Transverse colon (tissue), 4 donors: Measurements from ENCODE around the gene RCL1. TPM values are rescaled to one million over a fixed set of nuclear protein-coding genes. Genes with fewer than 3 reads are reported as not detected.

Experiments
- DNase-seq: peaks from one replicate; pipeline ENCODE4 v3.0.0-alpha.2; 2019
- H3K27ac ChIP-seq, 4 donors: fragments of 200-600 bp; sonication (generic); 2 replicates each; pipeline ENCODE4 v1.5.1; 2016 to 2018; ENCODE audit warnings: inconsistent platforms in 4 of 4
- H3K27me3 ChIP-seq: fragments of 200-600 bp; sonication (generic); 2 replicates; pipeline ENCODE4 v1.5.1; 2017; ENCODE audit warnings: inconsistent platforms
- H3K36me3 ChIP-seq, 4 donors: fragments of 200-600 bp; sonication (generic); 2 replicates each; pipeline ENCODE4 v1.5.1; 2017 to 2019; ENCODE audit warnings: inconsistent platforms in 4 of 4
- H3K4me1 ChIP-seq, 4 donors: fragments of 200-600 bp; sonication (generic); 2 replicates each; pipeline ENCODE4 v1.5.1; 2017 to 2020; ENCODE audit warnings: inconsistent platforms in 4 of 4
- H3K4me3 ChIP-seq, 4 donors: fragments of 200-600 bp; sonication (generic); 1 replicate in 1 of 4; 2 replicates in 3 of 4; pipeline versions ENCODE4 v1.5.1 to v1.6.1; 2017 to 2019; ENCODE audit warnings: inconsistent platforms in 4 of 4
- H3K9me3 ChIP-seq, 2 donors: fragments of 200-600 bp; sonication (generic); 2 replicates each; pipeline ENCODE4 v1.5.1; 2017 to 2019; ENCODE audit warnings: inconsistent platforms in 2 of 2
- CTCF ChIP-seq, 5 experiments: fragments of 200-600 bp in 3 of 5; fragments of 450-650 bp in 2 of 5; sonication (generic) in 3 of 5; IDR thresholded peaks; 1 replicate in 2 of 5; 2 replicates in 3 of 5; pipeline ENCODE4 v1.5.1; 2016 to 2017; ENCODE audit warnings: antibody characterized with exemption in 5 of 5, inconsistent platforms in 3 of 5, mild to moderate bottlenecking in 2 of 5, moderate library complexity in 1 of 5
- EP300 ChIP-seq: sonication (generic); formaldehyde crosslinking; IDR thresholded peaks from one replicate; pipeline ENCODE4 v1.6.1; 2017; ENCODE audit warnings: antibody characterized with exemption, low read depth
- POLR2A ChIP-seq: fragments of 450-650 bp; IDR thresholded peaks from one replicate; pipeline ENCODE4 v1.6.1; 2016; ENCODE audit warnings: antibody characterized with exemption, mild to moderate bottlenecking, moderate library complexity
- POLR2AphosphoS5 ChIP-seq, 3 donors: sonication (generic); formaldehyde crosslinking; IDR thresholded peaks; one replicate each; pipeline ENCODE4 v1.6.1; 2016; ENCODE audit warnings: antibody characterized with exemption in 3 of 3
- WGBS, 2 donors: methylation state at CpG; one replicate each; pipeline ENCODE4 v1.1.5; 2018; ENCODE audit warnings: low coverage in 1 of 2; 5-methylcytosine and 5-hydroxymethylcytosine counted together
- in situ Hi-C, 4 donors: fragments of 200-750 bp; cut with MboI; loops; one replicate each; pipeline versions ENCODE4 v1.15.0 to v1.15.1; 2017; ENCODE audit warnings: low sequenced_read_pairs in 3 of 4, low pct_ligation_motif_present in 1 of 4, low pct_unique_long_range_greater_than_20kb in 1 of 4
- intact Hi-C: fragments of 100-400 bp; cut with DNase I; formaldehyde crosslinking; loops from one replicate; pipeline ENCODE4 v1.15.1; 2023; ENCODE audit warnings: low total_unique reads
- small RNA-seq, 4 donors: library from RNA; depleted of rRNA; stranded (forward); fragments of <200 nt; gene quantifications; one replicate each; pipeline ENCODE3, GENCODE V24; 2016
- total RNA-seq, 4 donors: library from RNA; depleted of rRNA; stranded (reverse); fragments of >200 nt; gene quantifications; one replicate each; pipeline ENCODE4 v1.1.0, GENCODE V29; 2016

The RCL1 gene
- total RNA-seq, 4 donors from 2014 or later: 2.6 to 23.5 (median 7.3) TPM

GRCh38 chr9:4902135-4902475 lies 109.4 kb downstream of the RCL1 start:
- Histone ChIP-seq H3K4me1 (peaks cover 0 to 3% (median 0%) of the 10 kb centered on the region in 4 donors), H3K27ac (no peak overlapping the region), H3K9me3 (peaks cover 0 to 3% of the 10 kb centered on the region in 2 donors), H3K4me3 (no peak overlapping the region), H3K36me3 (no peaks in the 10 kb centered on the region), H3K27me3 (no peaks in the 10 kb centered on the region)
- no peak for DNase-seq
- TF ChIP-seq CTCF (IDR thresholded peaks at IDR 0.05): no peak
- TF ChIP-seq POLR2A: no peak
- no peak for TF ChIP-seq EP300
- TF ChIP-seq POLR2AphosphoS5 (IDR thresholded peaks at IDR 0.05): no peak
- intact Hi-C loops (no loop called here), in situ Hi-C loops (no loop called here)
- WGBS, 2 donors: 80 to 90% methylated on average over 1 to 8 of the region's 8 CpGs

- WGBS, 2 donors: 85% methylated on average over 3 of the region's 3 CpGs
- Histone ChIP-seq H3K36me3 (no peaks in the 10 kb centered on the region), H3K4me3 (no peak overlapping the region), H3K27ac (no peak overlapping the region), H3K4me1 (peaks cover 0 to 3% (median 0%) of the 10 kb centered on the region in 4 donors), H3K9me3 (no peaks in the 10 kb centered on the region), H3K27me3 (no peaks in the 10 kb centered on the region)
- TF ChIP-seq EP300: no peak
- no peak for TF ChIP-seq POLR2A
- TF ChIP-seq CTCF (IDR thresholded peaks at IDR 0.05): no peak
- TF ChIP-seq POLR2AphosphoS5 (IDR thresholded peaks at IDR 0.05): no peak
- intact Hi-C loops: no loop called here
- no peak for DNase-seq
- in situ Hi-C loops: no loop called here
These were observed 111.8 kb downstream of the RCL1 start for GRCh38 chr9:4904322-4905134.

- H3K9me3 ChIP-seq: no peaks in the 10 kb centered on the region
- intact Hi-C loops (no loop called here), in situ Hi-C loops (no loop called here)
- DNase-seq: no peak
- TF ChIP-seq POLR2A: no peak
- TF ChIP-seq POLR2AphosphoS5 (IDR thresholded peaks at IDR 0.05): no peak
- TF ChIP-seq EP300: no peak
- no peak for TF ChIP-seq CTCF (IDR thresholded peaks at IDR 0.05)
- H3K36me3 ChIP-seq: no peaks in the 10 kb centered on the region
- no peaks in the 10 kb centered on the region for H3K27me3 ChIP-seq
- H3K27ac ChIP-seq: no peak overlapping the region
- H3K4me3 ChIP-seq: no peak overlapping the region
- H3K4me1 ChIP-seq: peaks cover 0 to 3% (median 0%) of the 10 kb centered on the region in 4 donors
- WGBS, 2 donors: 75 to 80% methylated on average over 2 of the region's 2 CpGs
These were observed 112.4 kb downstream of the RCL1 start for GRCh38 chr9:4905135-4905490.

Small RNAs within 50 kb of the gene (small RNA-seq; reads per million reads assigned to genes)
- gene AL158147.1 (0 reads per million in 4 donors), gene MIR101-2 (0 reads per million in 4 donors)

Other genes starting within 250 kb of the RCL1 start
- gene PLPP6, start 130.7 kb upstream of the RCL1 start, total RNA-seq: 10 to 100 TPM in 3 of 4 donors, 1 to 10 TPM in 1; 7.1 to 22.7 (median 16.3) TPM
- 10 to 100 TPM in 1 of 4 donors, 1 to 10 TPM in 2, not detected in 1; 1.9 to 13.2 (median 5.5) TPM for gene SPATA6L, start 126.5 kb upstream of the RCL1 start, total RNA-seq
- 10 to 100 TPM; 12.0 to 28.7 (median 20.0) TPM for gene CDC37L1, start 113.4 kb upstream of the RCL1 start, total RNA-seq
- 100 to 1,000 TPM in 2 of 4 donors, 10 to 100 TPM in 2; 25.9 to 121 (median 82.3) TPM for gene AK3, start 51.7 kb upstream of the RCL1 start, total RNA-seq
- gene JAK2, start 192.3 kb downstream of the RCL1 start, total RNA-seq: 10 to 100 TPM in 3 of 4 donors, 1 to 10 TPM in 1; 8.0 to 27.6 (median 17.4) TPM